GM21723 (cell line): Measurements from ENCODE around the gene NCAN.
"Not testable (repeated sequence)": the region's sequence is repeated elsewhere in the genome, so short reads cannot be mapped to it uniquely, and the experiment has no call there.

ENCODE experiments used
- ATAC-seq: cut with Tn5 transposase; IDR thresholded peaks from one replicate; pipeline ENCODE4 v1.9.1; 2021; ENCODE audit warnings: mild to moderate bottlenecking, moderate library complexity; ENCODE audit not compliant: unreplicated experiment

NCAN gene

GRCh38 chr19:19211499-19212420 lies at the start of gene NCAN:
NCAN (plus strand) TSS chr19:19211958; CDS start chr19:19216954, 4,996 bp downstream.
- no peak for ATAC-seq

GRCh38 chr19:19162495-19162894 lies 49.3 kb upstream of the NCAN start:
- ATAC-seq: no peak

- ATAC-seq: no peak
These were observed 46.4 kb upstream of the NCAN start for GRCh38 chr19:19165396-19165795.

GRCh38 chr19:19167612-19168011 lies 44.1 kb upstream of the NCAN start:
- no peak for ATAC-seq

- ATAC-seq: no peak
These were observed 42.3 kb upstream of the NCAN start for GRCh38 chr19:19169236-19170052.

GRCh38 chr19:19170053-19170872 lies 41.5 kb upstream of the NCAN start, which contains the start of gene MEF2B:
MEF2B (minus strand) TSS chr19:19170263; CDS start chr19:19150735, 19,528 bp downstream.
- ATAC-seq: peak; percentile 85

GRCh38 chr19:19170873-19171672 lies 40.7 kb upstream of the NCAN start:
- ATAC-seq: no peak

GRCh38 chr19:19171821-19172532 lies 39.8 kb upstream of the NCAN start:
- ATAC-seq: no peak

- ATAC-seq: not testable (repeated sequence)
These were observed 38.5 kb upstream of the NCAN start for GRCh38 chr19:19173243-19173642.

GRCh38 chr19:19176950-19177349 lies 34.8 kb upstream of the NCAN start:
- ATAC-seq: no peak

- ATAC-seq: no peak
These were observed 32.0 kb upstream of the NCAN start for GRCh38 chr19:19179548-19180441.

GRCh38 chr19:19181488-19181998 lies 30.2 kb upstream of the NCAN start:
- no peak for ATAC-seq

- ATAC-seq: no peak
These were observed 25.7 kb upstream of the NCAN start for GRCh38 chr19:19185853-19186740.

- ATAC-seq: no peak
These were observed 25.0 kb upstream of the NCAN start for GRCh38 chr19:19186742-19187141.

GRCh38 chr19:19191768-19192077 lies 20.0 kb upstream of the NCAN start:
- ATAC-seq: no peak

GRCh38 chr19:19192078-19192882 lies 19.5 kb upstream of the NCAN start, which contains the start of the genes BORCS8 and RFXANK:
BORCS8 (minus strand) TSS chr19:19192152; CDS start chr19:19192117, 35 bp downstream.
RFXANK (plus strand) TSS chr19:19192258; CDS start chr19:19193947, 1,689 bp downstream.
- peak; percentile 82 for ATAC-seq
